Endothelial cell of umbilical vein (primary cell): ENCODE measurements around the gene GSDME. TPM values are rescaled to one million over a fixed set of nuclear protein-coding genes. Genes with fewer than 3 reads are reported as not detected.

ENCODE experiments used
- BruUV-seq: library from RNA; stranded (reverse); fragments of 400-500 nt; replicated peaks from 2 replicates; lab custom pipeline; 2021; lab: Mats Ljungman, UMichigan
- CTCF ChIA-PET: fragments of 300-600, 350-600 bp; sonication (Branson Sonifier 250); formaldehyde crosslinking; loops from one replicate; lab custom pipeline; 2021; ENCODE audit warnings: antibody characterized with exemption, inconsistent platforms; lab: Charles Lee
- POLR2A ChIA-PET: fragments of 300-600, 350-600 bp; sonication (Branson Sonifier 250); formaldehyde crosslinking; loops from one replicate; lab custom pipeline; 2021; ENCODE audit warnings: antibody characterized with exemption, inconsistent platforms; lab: Charles Lee
- DNase-seq: peaks from one replicate; pipeline ENCODE4 v3.0.0-alpha.2; 2011; ENCODE audit warnings: low read depth, low spot score
- FAIRE-seq: peaks from 2 replicates; lab custom pipeline; 2011; peaks lifted over from hg19 to GRCh38; lab: Jason Lieb, UNC
- H2AFZ ChIP-seq: 2 replicates; pipeline ENCODE4 v1.6.0; 2012; ENCODE audit warnings: low read depth, low read length, control low read depth, inconsistent platforms
- H3K27ac ChIP-seq: 2 replicates; pipeline ENCODE4 v1.5.1; 2011; ENCODE audit warnings: low read depth, mild to moderate bottlenecking, control low read depth, low read length, moderate library complexity; ENCODE audit not compliant: insufficient read depth
- H3K27me3 ChIP-seq, 2 experiments: 2 replicates each; pipeline versions ENCODE4 v1.6.0 to v1.6.1; 2011; ENCODE audit warnings: low read length in 2 of 2, mixed read lengths in 1 of 2; ENCODE audit not compliant: control insufficient read depth in 2 of 2, insufficient read depth in 2 of 2
- H3K36me3 ChIP-seq, 2 experiments: 2 replicates in 1 of 2; 3 replicates in 1 of 2; pipeline ENCODE4 v1.5.1; 2011; ENCODE audit warnings: low read length in 2 of 2, mild to moderate bottlenecking in 1 of 2, moderate library complexity in 1 of 2; ENCODE audit not compliant: control insufficient read depth in 2 of 2, insufficient read depth in 2 of 2; ENCODE audit errors: extremely low read depth in 1 of 2
- H3K4me1 ChIP-seq: 3 replicates; pipeline ENCODE4 v1.5.1; 2011; ENCODE audit warnings: mild to moderate bottlenecking, low read length; ENCODE audit not compliant: control insufficient read depth, insufficient read depth; ENCODE audit errors: extremely low read depth
- H3K4me2 ChIP-seq: 2 replicates; pipeline ENCODE4 v1.6.1; 2011; ENCODE audit warnings: low read length, control low read depth, mixed read lengths; ENCODE audit not compliant: insufficient read depth
- H3K4me3 ChIP-seq, 3 experiments: fragments of 200-600 bp in 1 of 3; sonication (generic), shearing (Covaris generic) in 1 of 3; replicated peaks in 1 of 3; 2 replicates each; pipeline ENCODE4 v1.5.1; 2011 to 2016; ENCODE audit warnings: control low read depth in 3 of 3, low read length in 3 of 3, mild to moderate bottlenecking in 2 of 3, inconsistent platforms in 1 of 3, low read depth in 1 of 3, moderate library complexity in 1 of 3; ENCODE audit not compliant: insufficient read depth in 1 of 3
- H3K79me2 ChIP-seq: 2 replicates; pipeline ENCODE4 v1.6.0; 2012; ENCODE audit warnings: low read length, inconsistent platforms; ENCODE audit not compliant: control insufficient read depth, insufficient read depth
- H3K9ac ChIP-seq: replicated peaks from 2 replicates; pipeline ENCODE3; 2011; ENCODE audit warnings: low read length, control low read depth; ENCODE audit not compliant: insufficient read depth; ENCODE audit errors: extremely low read depth
- H3K9me1 ChIP-seq: replicated peaks from 3 replicates; pipeline ENCODE4 v1.6.0; 2011; ENCODE audit warnings: mild to moderate bottlenecking, low read length; ENCODE audit not compliant: control insufficient read depth, insufficient read depth; ENCODE audit errors: extremely low read depth
- H3K9me3 ChIP-seq: replicated peaks from 2 replicates; pipeline ENCODE4 v1.5.1; 2012; ENCODE audit warnings: low read length, inconsistent platforms; ENCODE audit not compliant: control insufficient read depth, insufficient read depth
- H4K20me1 ChIP-seq: replicated peaks from 2 replicates; pipeline ENCODE3; 2011; ENCODE audit warnings: mild to moderate bottlenecking, low read length; ENCODE audit not compliant: control insufficient read depth, insufficient read depth; ENCODE audit errors: extremely low read depth
- EZH2 ChIP-seq: IDR thresholded peaks from 2 replicates; pipeline ENCODE4 v1.6.1; 2012; ENCODE audit warnings: borderline replicate concordance, low read depth, mild to moderate bottlenecking, moderate library complexity, low read length, inconsistent platforms; ENCODE audit not compliant: severe bottlenecking
- FOS ChIP-seq: IDR thresholded peaks from 2 replicates; pipeline ENCODE4 v1.6.1; 2011; ENCODE audit warnings: mild to moderate bottlenecking, low read length, moderate library complexity, borderline replicate concordance; ENCODE audit not compliant: insufficient read depth
- GATA2 ChIP-seq: IDR thresholded peaks from 2 replicates; pipeline ENCODE4 v1.7.0; 2011; ENCODE audit warnings: low read depth, mild to moderate bottlenecking, moderate library complexity, mixed read lengths, low read length; ENCODE audit not compliant: insufficient read length, insufficient read depth
- JUN ChIP-seq: IDR thresholded peaks from 2 replicates; pipeline ENCODE4 v1.6.1; 2011; ENCODE audit warnings: borderline replicate concordance, low read depth; ENCODE audit not compliant: insufficient read length, insufficient read depth
- MYC ChIP-seq: IDR thresholded peaks from one replicate; pipeline ENCODE4 v1.6.1; 2011; ENCODE audit warnings: mild to moderate bottlenecking, low read depth, low read length
- POLR2A ChIP-seq: IDR thresholded peaks from 2 replicates; pipeline ENCODE4 v1.6.1; 2012; ENCODE audit warnings: low read depth, mild to moderate bottlenecking, control low read depth, low read length
- POLR2AphosphoS5 ChIP-seq: IDR thresholded peaks from 2 replicates; pipeline ENCODE4 v1.6.1; 2012; ENCODE audit warnings: low read depth, mild to moderate bottlenecking, control low read depth, low read length, moderate library complexity; ENCODE audit not compliant: insufficient read depth
- dilution Hi-C: fragments of 300-500 bp; cut with MboI; formaldehyde crosslinking; loops from one replicate; pipeline ENCODE4 v1.15.0; 2019; ENCODE audit warnings: low sequenced_read_pairs; ENCODE audit not compliant: extremely low pct_ligation_motif_present
- intact Hi-C: fragments of 100-400 bp; cut with micrococcal nuclease; formaldehyde crosslinking; loops from one replicate; pipeline ENCODE4 v1.10.0; 2022
- polyA plus RNA-seq, 4 experiments: library from polyadenylated mRNA; depleted of rRNA in 3 of 4; stranded (reverse) in 3 of 4; unstranded in 1 of 4; fragments of >200 nt; gene quantifications; 2 replicates each; pipeline versions ENCODE4 v1.2.1 to v1.2.3, GENCODE V29; 2011 to 2012; ENCODE audit warnings: missing spikeins in 1 of 4
- total RNA-seq: library from RNA; stranded (reverse); gene quantifications from 2 replicates; pipeline ENCODE4 v1.2.3, GENCODE V29; 2021
- TF ChIP-seq, protein P1 (sequence below), 2 donors: IDR thresholded peaks; 1 replicate in 1 of 2; 2 replicates in 1 of 2; pipeline ENCODE4 v1.5.1; 2011; ENCODE audit warnings: low read length in 2 of 2, mild to moderate bottlenecking in 2 of 2, moderate library complexity in 2 of 2, control low read depth in 1 of 2, inconsistent platforms in 1 of 2, low read depth in 1 of 2; ENCODE audit not compliant: insufficient read depth in 1 of 2; ENCODE audit errors: extremely low read depth in 1 of 2
- TF ChIP-seq, protein P2 (sequence below): IDR thresholded peaks from 2 replicates; pipeline ENCODE4 v1.6.1; 2011; ENCODE audit not compliant: insufficient read depth, insufficient read length

Gene GSDME
- total and polyA plus RNA-seq, 2 donors (not counting 3 experiments of a cell fraction or from before 2014, with no cell fraction given), result 21.1 to 23.4 TPM

DNA sequence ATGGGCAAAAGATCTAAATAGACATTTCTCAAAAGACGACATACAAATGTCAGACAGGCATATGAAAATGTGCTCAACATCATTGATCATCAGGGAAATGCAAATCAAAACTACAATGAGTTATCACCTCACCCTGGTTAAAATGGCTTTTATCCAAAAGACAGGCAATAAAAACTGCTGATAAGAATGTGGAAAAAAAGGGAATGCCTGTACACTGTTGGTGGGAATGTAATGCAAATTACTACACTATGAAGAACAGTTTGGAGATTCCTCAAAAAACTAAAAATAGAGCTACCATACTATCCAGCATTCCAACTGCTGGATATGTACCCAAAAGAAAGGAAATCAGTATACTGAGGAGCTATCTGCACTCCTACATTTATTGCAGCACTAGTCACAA lies 18.0 kb downstream of the GSDME start:
- Histone ChIP-seq H3K4me1 (no peaks in the 10 kb centered on the region), H3K9ac (no peak overlapping the region), H2AFZ (no peak overlapping the region), H3K27me3 (no peaks in the 10 kb centered on the region), H4K20me1 (no peaks in the 10 kb centered on the region), H3K79me2 (no peaks in the 10 kb centered on the region), H3K4me2 (no peak overlapping the region), H3K4me3 (no peak overlapping the region), H3K9me1 (no peaks in the 10 kb centered on the region), H3K27ac (no peak overlapping the region), H3K36me3 (no peaks in the 10 kb centered on the region), H3K9me3 (no peaks in the 10 kb centered on the region)
- BruUV-seq, result no TSS peak
- ChIA-PET CTCF (no interaction called here), POLR2A (no interaction called here)
- dilution Hi-C loops (no loop called here), intact Hi-C loops (no loop called here)
- FAIRE-seq (no peak), DNase-seq (no peak)
- TF ChIP-seq EZH2 (no peak), POLR2AphosphoS5 (no peak), GATA2 (no peak), FOS (no peak), POLR2A (no peak)

DNA sequence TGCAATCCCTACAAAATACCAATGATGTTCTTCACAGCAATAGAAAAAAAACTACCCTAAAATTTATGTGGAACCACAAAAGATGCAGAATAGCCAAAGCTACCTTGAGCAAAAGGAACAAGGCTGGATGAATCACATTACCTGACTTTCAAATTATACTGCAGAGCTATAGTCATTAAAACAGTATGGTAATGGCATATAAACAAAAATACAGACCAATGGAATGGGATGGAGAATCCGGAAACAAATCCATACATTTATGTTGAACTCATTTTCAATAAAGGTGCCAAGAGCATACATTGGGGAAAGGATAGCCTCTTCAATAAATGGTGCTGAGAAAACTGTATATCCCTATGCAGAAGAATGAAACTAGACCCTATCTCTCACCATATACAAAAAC lies 18.7 kb downstream of the GSDME start:
- H3K27ac ChIP-seq, result no peak overlapping the region
- FAIRE-seq, result no peak
- H2AFZ ChIP-seq, result no peak overlapping the region
- ChIA-PET CTCF (no interaction called here), POLR2A (no interaction called here)
- H3K27me3 ChIP-seq, result no peaks in the 10 kb centered on the region
- H3K4me2 ChIP-seq, result no peak overlapping the region
- dilution Hi-C loops (no loop called here), intact Hi-C loops (no loop called here)
- no peaks in the 10 kb centered on the region for H3K9me3 ChIP-seq
- H4K20me1 ChIP-seq, result no peaks in the 10 kb centered on the region
- H3K4me3 ChIP-seq, result no peak overlapping the region
- H3K9me1 ChIP-seq, result no peaks in the 10 kb centered on the region
- H3K9ac ChIP-seq, result no peak overlapping the region
- H3K79me2 ChIP-seq, result no peaks in the 10 kb centered on the region
- no peaks in the 10 kb centered on the region for H3K36me3 ChIP-seq
- DNase-seq, result no peak
- BruUV-seq, result no TSS peak
- TF ChIP-seq, protein P1, sequence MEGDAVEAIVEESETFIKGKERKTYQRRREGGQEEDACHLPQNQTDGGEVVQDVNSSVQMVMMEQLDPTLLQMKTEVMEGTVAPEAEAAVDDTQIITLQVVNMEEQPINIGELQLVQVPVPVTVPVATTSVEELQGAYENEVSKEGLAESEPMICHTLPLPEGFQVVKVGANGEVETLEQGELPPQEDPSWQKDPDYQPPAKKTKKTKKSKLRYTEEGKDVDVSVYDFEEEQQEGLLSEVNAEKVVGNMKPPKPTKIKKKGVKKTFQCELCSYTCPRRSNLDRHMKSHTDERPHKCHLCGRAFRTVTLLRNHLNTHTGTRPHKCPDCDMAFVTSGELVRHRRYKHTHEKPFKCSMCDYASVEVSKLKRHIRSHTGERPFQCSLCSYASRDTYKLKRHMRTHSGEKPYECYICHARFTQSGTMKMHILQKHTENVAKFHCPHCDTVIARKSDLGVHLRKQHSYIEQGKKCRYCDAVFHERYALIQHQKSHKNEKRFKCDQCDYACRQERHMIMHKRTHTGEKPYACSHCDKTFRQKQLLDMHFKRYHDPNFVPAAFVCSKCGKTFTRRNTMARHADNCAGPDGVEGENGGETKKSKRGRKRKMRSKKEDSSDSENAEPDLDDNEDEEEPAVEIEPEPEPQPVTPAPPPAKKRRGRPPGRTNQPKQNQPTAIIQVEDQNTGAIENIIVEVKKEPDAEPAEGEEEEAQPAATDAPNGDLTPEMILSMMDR (IDR thresholded peaks at IDR 0.05; ENCODE audit: extremely low read depth in 1 of 2, insufficient read depth in 1 of 2, low read depth in 1 of 2, low read length in 2 of 2), result no peak
- TF ChIP-seq EZH2, result no peak
- no peak for TF ChIP-seq GATA2
- TF ChIP-seq POLR2AphosphoS5, result no peak
- no peak for TF ChIP-seq POLR2A
- TF ChIP-seq JUN, result no peak
- no peak for TF ChIP-seq FOS
- TF ChIP-seq, protein P2, sequence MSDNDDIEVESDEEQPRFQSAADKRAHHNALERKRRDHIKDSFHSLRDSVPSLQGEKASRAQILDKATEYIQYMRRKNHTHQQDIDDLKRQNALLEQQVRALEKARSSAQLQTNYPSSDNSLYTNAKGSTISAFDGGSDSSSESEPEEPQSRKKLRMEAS, result no peak
- TF ChIP-seq MYC, result no peak
- H3K4me1 ChIP-seq, result no peaks in the 10 kb centered on the region
